DMS53 treated with DMSO at 0.1 percent for 48 hours (cell line): ENCODE results near the gene RALGPS1.

Source experiments
- DNase-seq: peaks from one replicate; lab custom pipeline; 2025; ENCODE audit not compliant: unreplicated experiment; lab: John Stamatoyannopoulos, UW

RALGPS1 gene

GRCh38 chr9:127020036-127020801 is 105.6 kb downstream of the RALGPS1 start:
- no peak for DNase-seq

DNA sequence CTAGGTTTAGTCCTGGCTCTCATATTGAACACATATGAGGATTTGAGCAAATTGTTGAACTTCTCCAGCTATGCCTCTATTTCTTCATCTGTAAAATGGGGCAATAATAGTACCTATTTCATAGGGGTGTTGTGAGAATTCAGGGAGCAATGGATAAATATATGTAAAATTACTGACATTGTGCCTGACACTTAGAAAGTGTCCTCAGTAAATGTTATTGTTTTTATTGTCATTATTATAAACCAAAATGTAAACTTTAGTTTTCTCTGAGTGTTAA is 106.2 kb downstream of the RALGPS1 start:
- DNase-seq, result no peak

GRCh38 chr9:127021664-127022363 is 107.2 kb downstream of the RALGPS1 start:
- no peak for DNase-seq

DNA sequence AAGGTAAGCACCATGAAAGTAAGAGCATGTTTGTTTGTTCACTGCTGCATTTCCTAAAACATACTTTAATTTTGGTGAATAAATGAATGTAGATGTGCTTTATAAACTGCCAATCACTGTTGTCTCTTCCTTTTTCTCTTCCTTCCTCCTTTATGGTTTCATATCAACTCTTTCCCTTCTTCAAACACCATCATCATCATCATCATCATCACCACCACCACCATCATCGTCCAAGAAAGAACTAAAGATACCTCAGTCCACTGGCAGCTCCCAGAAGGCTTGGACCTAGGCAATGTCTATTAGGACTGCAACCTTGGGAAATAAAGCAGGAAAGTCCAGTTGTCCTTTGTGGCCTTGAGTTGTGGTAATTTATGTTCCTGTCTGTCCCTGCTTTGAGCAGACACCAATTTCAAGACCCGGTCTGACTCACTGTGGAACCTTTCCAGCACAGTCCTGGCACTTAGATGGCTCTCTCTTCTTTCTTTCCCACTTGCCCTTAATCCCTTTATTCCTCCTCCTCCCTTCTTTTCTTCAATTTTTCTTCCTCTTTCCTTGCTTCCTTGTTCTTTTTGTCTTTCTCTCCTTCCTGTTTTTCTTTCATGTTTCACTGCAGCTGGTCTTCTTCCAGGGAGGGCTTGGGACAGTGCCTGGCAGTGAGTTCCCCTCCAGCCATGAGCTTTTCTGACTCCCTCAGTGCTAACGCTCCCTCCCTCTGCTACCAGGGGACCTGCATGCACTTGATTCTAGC is 108.5 kb downstream of the RALGPS1 start:
- DNase-seq, result no peak

DNA sequence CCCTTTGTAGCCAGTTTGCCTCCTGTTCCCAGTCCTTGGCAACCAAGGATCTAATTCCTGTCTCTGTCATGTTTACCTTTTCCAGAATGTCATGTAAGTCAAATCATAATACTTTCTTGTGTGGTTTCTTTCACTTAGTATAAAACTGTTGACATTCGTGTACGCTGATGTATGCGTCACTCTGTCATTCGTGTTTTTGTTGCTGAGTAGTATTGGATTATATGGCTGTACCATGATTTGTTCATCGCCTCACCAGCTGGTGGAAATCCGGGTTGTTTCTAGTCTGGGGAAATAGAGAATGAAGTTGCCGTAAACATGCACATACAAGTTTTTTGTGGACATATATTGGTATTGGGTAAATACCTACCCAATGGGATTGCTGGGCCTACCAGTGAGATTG is 110.5 kb downstream of the RALGPS1 start:
- no peak for DNase-seq

DNA sequence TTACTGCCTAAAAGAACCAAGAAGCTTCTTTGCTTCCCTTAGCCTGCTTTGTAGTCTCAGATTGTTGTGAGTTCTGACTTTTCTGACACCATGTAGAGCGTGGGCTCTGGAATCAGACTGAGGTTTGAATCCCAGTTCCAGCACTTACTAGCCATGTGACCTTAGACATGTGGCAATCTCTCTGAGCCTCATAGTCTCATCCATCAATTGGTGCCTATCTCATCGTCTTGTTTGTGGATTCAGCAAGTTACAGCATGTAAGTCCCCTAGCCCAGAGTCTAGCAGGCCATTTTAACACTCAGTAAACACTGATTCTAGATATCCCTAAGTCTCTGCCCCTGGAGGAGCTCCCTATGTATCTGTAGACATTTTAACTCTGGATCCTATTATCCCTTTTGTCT is 113.1 kb downstream of the RALGPS1 start:
- no peak for DNase-seq

DNA sequence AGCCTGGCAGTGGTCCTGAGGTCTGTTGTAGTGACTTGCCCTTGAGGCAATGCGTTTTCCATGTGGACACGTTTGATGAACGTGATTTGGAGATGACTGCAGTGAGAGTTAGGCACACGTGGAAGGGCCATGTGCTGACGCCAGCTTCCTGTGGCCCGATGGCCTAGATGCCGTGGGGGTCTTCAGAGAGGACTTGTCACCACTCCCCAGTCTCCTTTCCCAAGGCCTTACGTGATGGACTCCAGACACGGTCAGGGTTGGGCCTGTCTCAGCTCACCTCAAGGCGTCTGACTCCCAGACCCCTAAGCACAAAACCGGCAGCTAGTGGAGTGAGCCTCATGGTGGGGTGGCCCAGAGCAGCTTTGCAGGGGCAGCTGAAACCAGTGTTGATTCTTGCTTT is 115.0 kb downstream of the RALGPS1 start:
- no peak for DNase-seq

GRCh38 chr9:127030814-127031740 is 116.5 kb downstream of the RALGPS1 start:
- no peak for DNase-seq

DNA sequence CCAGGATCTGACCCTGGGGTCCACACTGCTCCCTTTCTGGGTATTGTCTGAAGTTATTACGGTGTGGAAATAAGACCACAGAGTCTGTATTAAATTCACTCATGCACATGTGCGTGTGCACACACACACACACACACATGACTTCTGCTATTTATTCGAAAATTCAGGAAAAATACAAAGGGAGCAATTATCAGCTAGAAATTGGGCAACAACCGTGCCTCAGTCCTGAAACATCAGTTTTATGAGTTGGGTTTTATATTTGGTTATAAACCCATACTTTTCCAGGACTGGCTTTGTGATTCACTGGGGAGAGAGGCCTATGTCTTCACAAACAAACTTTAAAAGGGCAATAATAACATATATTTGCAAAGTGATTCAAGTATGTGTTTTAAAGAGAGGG is 117.7 kb downstream of the RALGPS1 start:
- DNase-seq, result no peak

DNA sequence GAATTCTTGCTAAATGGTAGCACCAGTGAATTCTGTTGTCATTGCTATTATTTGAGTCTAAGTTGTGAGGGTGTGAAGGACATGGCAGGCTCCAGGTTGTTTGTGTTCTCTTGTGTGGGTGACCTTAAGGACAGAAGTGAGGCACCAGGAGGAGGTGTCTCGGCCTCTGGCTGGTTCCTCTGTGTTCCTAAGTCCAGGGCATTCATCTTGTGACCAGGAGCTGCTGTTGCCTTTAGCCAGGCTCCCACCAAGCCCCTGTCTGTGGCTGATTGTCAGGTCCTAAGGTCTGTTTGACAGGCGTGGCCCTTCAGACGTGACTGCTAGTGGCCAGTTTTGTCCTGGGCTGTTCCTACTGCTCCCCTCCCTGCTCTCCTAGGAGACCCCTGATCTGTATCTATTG is 118.5 kb downstream of the RALGPS1 start:
- DNase-seq, result no peak

- no peak for DNase-seq
These were observed 119.2 kb downstream of the RALGPS1 start for GRCh38 chr9:127033789-127034188.

DNA sequence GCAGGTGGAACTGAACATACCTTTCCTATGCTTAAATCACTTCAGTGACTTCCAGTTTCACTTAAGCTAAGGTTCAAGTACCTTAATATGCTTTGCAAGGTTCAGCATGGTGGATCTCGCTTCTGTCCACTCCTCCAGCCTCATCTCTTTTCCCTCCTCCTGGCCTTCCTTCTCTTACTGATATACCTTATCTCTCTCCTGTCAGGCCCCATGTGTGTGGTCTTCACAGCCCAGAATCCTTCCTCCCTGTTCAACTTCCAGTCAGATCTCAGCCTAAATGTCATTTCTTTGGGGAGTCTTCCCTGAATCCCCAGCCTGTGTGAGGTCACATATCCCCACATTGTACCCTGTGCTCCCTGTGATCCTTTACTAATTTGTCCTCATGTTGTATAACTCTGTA is 120.1 kb downstream of the RALGPS1 start:
- no peak for DNase-seq

- no peak for DNase-seq
These were observed 120.8 kb downstream of the RALGPS1 start for GRCh38 chr9:127035423-127035822.

- no peak for DNase-seq
These were observed 121.4 kb downstream of the RALGPS1 start for GRCh38 chr9:127035948-127036347.

DNA sequence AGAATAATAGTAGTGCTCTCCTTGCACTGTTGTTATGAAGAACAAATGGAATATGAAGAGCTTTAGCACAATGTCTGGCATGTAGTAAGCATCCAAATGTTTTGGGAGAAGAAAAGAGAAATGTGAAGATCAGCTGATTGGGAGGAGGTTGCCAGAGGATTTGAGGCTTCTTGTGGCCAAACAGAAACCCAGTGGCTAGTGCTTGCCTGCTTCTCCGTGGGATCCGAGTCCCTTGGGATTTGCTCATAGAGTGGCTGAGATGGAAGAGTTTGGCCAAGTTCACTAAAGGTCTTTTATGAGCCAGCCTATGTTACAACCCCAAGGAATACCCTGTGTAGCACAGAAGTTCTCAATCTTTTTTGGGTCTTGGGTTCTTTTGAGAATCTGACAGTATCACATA is 121.9 kb downstream of the RALGPS1 start:
- DNase-seq, result no peak

- no peak for DNase-seq
These were observed 123.9 kb downstream of the RALGPS1 start for GRCh38 chr9:127038531-127038930.

DNA sequence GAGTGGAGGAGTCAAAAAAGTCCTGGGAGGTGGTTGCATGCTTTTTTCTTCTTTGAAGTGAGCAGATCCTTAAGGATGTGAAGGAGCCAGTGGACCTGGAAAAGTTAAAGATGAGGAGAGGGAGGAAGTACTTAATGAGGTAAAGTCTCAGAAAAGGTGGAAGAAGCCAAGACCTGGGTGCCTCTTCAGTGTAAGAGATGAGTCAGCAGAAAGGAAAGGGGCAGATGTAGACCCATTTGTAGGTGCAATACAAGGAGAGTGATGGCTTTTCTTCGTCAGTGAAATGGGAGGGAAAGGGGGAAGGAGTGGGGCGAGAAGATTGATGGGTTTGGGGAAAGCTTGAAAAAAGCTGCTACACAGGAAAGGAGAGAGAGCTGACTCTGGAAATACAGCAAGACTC is 124.9 kb downstream of the RALGPS1 start:
- no peak for DNase-seq

- no peak for DNase-seq
These were observed 130.6 kb downstream of the RALGPS1 start for GRCh38 chr9:127045148-127045547.

- no peak for DNase-seq
These were observed 133.4 kb downstream of the RALGPS1 start for GRCh38 chr9:127047971-127048370.

- no peak for DNase-seq
These were observed 134.5 kb downstream of the RALGPS1 start for GRCh38 chr9:127049044-127049443.

- no peak for DNase-seq
These were observed 135.0 kb downstream of the RALGPS1 start for GRCh38 chr9:127049581-127049980.
